ENCODE measurements around the gene FGF6.

Gene FGF6

GRCh38 chr12:4392223-4392742 lies 53.3 kb downstream of the FGF6 start:
- CTCF ChIA-PET, result interaction anchor here (1.0 kb wide), 1 partner anchor 9 kb away, joined by 4 read pairs; no protein-coding TSS in a partner anchor
- POLR2A ChIA-PET, result interaction anchor here (1.0 kb wide), 1 partner anchor 23 kb away, joined by 3 read pairs; no protein-coding TSS in a partner anchor
- Histone ChIP-seq H3K9me3 (ENCODE audit: control extremely low read depth in 1 of 5, control insufficient read depth in 4 of 5, insufficient read depth in 2 of 5, low read depth in 1 of 5, low read length in 4 of 5) (no peaks in the 10 kb centered on the region), H3K4me1 (ENCODE audit: control extremely low read depth in 1 of 4, control insufficient read depth in 4 of 4, insufficient read depth in 4 of 4, low read length in 3 of 4) (peaks cover 3 to 47% (median 20%) of the 10 kb centered on the region in 4 experiments), H3K27ac (ENCODE audit: insufficient read depth in 1 of 2, low read depth in 1 of 2, low read length in 2 of 2, poor library complexity in 1 of 2, severe bottlenecking in 2 of 2) (no peak overlapping the region), H3K4me3 (ENCODE audit: control insufficient read depth in 1 of 7, extremely low read depth in 1 of 7, insufficient read depth in 4 of 7, low read depth in 2 of 7, low read length in 6 of 7) (peak overlapping the region in 5 of 7 experiments; percentile 5 to 60 (median 39)), H3K36me3 (ENCODE audit: control insufficient read depth in 4 of 4, insufficient read depth in 4 of 4, low read length in 3 of 4) (no peaks in the 10 kb centered on the region), H3K27me3 (replicated peaks in 2 of 5; ENCODE audit: control insufficient read depth in 4 of 5, insufficient read depth in 5 of 5, low read length in 4 of 5) (no peaks in the 10 kb centered on the region)
- 11% methylated on average over 12 of the region's 15 CpGs for WGBS (ENCODE audit: insufficient coverage)
- peak; percentile 12 to 81 (median 70) for DNase-seq

GRCh38 chr12:4388662-4389061 lies 57.0 kb downstream of the FGF6 start:
- Histone ChIP-seq H3K9me3 (ENCODE audit: control extremely low read depth in 1 of 5, control insufficient read depth in 4 of 5, insufficient read depth in 2 of 5, low read depth in 1 of 5, low read length in 4 of 5) (no peaks in the 10 kb centered on the region), H3K27ac (ENCODE audit: insufficient read depth in 1 of 2, low read depth in 1 of 2, low read length in 2 of 2, poor library complexity in 1 of 2, severe bottlenecking in 2 of 2) (no peak overlapping the region), H3K4me1 (ENCODE audit: control extremely low read depth in 1 of 4, control insufficient read depth in 4 of 4, insufficient read depth in 4 of 4, low read length in 3 of 4) (peaks cover 3 to 43% (median 20%) of the 10 kb centered on the region in 4 experiments), H3K4me3 (ENCODE audit: control insufficient read depth in 1 of 7, extremely low read depth in 1 of 7, insufficient read depth in 4 of 7, low read depth in 2 of 7, low read length in 6 of 7) (no peak overlapping the region), H3K36me3 (ENCODE audit: control insufficient read depth in 4 of 4, insufficient read depth in 4 of 4, low read length in 3 of 4) (no peaks in the 10 kb centered on the region), H3K27me3 (replicated peaks in 2 of 5; ENCODE audit: control insufficient read depth in 4 of 5, insufficient read depth in 5 of 5, low read length in 4 of 5) (no peaks in the 10 kb centered on the region)
- no CpG with 5 or more reads among the region's 2 CpGs for WGBS (ENCODE audit: insufficient coverage)
- DNase-seq, result no peak
- POLR2A ChIA-PET, result no interaction called here
- CTCF ChIA-PET, result interaction anchor here (0.6 to 1.6 kb wide), 3 partner anchors 9 to 1357 kb away, joined by 3 to 5 read pairs (median 3); partner anchors contain the start of gene FGF23

- Histone ChIP-seq H3K9me3 (ENCODE audit: control extremely low read depth in 1 of 5, control insufficient read depth in 4 of 5, insufficient read depth in 2 of 5, low read depth in 1 of 5, low read length in 4 of 5) (no peaks in the 10 kb centered on the region), H3K36me3 (ENCODE audit: control insufficient read depth in 4 of 4, insufficient read depth in 4 of 4, low read length in 3 of 4) (no peaks in the 10 kb centered on the region), H3K27ac (ENCODE audit: insufficient read depth in 1 of 2, low read depth in 1 of 2, low read length in 2 of 2, poor library complexity in 1 of 2, severe bottlenecking in 2 of 2) (no peak overlapping the region), H3K4me1 (ENCODE audit: control extremely low read depth in 1 of 4, control insufficient read depth in 4 of 4, insufficient read depth in 4 of 4, low read length in 3 of 4) (peaks cover under 1 to 39% (median 17%) of the 10 kb centered on the region in 4 experiments), H3K27me3 (replicated peaks in 2 of 5; ENCODE audit: control insufficient read depth in 4 of 5, insufficient read depth in 5 of 5, low read length in 4 of 5) (no peaks in the 10 kb centered on the region), H3K4me3 (ENCODE audit: control insufficient read depth in 1 of 7, extremely low read depth in 1 of 7, insufficient read depth in 4 of 7, low read depth in 2 of 7, low read length in 6 of 7) (no peak overlapping the region)
- WGBS (ENCODE audit: insufficient coverage), result no CpG with 5 or more reads among the region's 1 CpG
- CTCF ChIA-PET, result interaction anchor here (1.6 kb wide), 1 partner anchor 29 kb away, joined by 5 read pairs; no protein-coding TSS in a partner anchor
- POLR2A ChIA-PET, result no interaction called here
- DNase-seq, result no peak
These were observed 57.6 kb downstream of the FGF6 start for GRCh38 chr12:4388032-4388431.

GRCh38 chr12:4387607-4388006 lies 58.0 kb downstream of the FGF6 start:
- H3K36me3 ChIP-seq (ENCODE audit: control insufficient read depth in 4 of 4, insufficient read depth in 4 of 4, low read length in 3 of 4), result no peaks in the 10 kb centered on the region

GRCh38 chr12:4386801-4387200 lies 58.8 kb downstream of the FGF6 start:
- Histone ChIP-seq H3K9me3 (ENCODE audit: control extremely low read depth in 1 of 5, control insufficient read depth in 4 of 5, insufficient read depth in 2 of 5, low read depth in 1 of 5, low read length in 4 of 5) (no peaks in the 10 kb centered on the region), H3K4me1 (ENCODE audit: control extremely low read depth in 1 of 4, control insufficient read depth in 4 of 4, insufficient read depth in 4 of 4, low read length in 3 of 4) (peaks cover 0 to 27% (median 5%) of the 10 kb centered on the region in 4 experiments), H3K27ac (ENCODE audit: insufficient read depth in 1 of 2, low read depth in 1 of 2, low read length in 2 of 2, poor library complexity in 1 of 2, severe bottlenecking in 2 of 2) (no peak overlapping the region), H3K4me3 (ENCODE audit: control insufficient read depth in 1 of 7, extremely low read depth in 1 of 7, insufficient read depth in 4 of 7, low read depth in 2 of 7, low read length in 6 of 7) (no peak overlapping the region), H3K36me3 (ENCODE audit: control insufficient read depth in 4 of 4, insufficient read depth in 4 of 4, low read length in 3 of 4) (no peaks in the 10 kb centered on the region), H3K27me3 (replicated peaks in 2 of 5; ENCODE audit: control insufficient read depth in 4 of 5, insufficient read depth in 5 of 5, low read length in 4 of 5) (no peaks in the 10 kb centered on the region)
- WGBS (ENCODE audit: insufficient coverage), result 96% methylated on average over 2 of the region's 4 CpGs
- DNase-seq, result no peak
- CTCF ChIA-PET, result interaction anchor here (2.4 kb wide), 1 partner anchor 34 kb away, joined by 10 read pairs; no protein-coding TSS in a partner anchor
- POLR2A ChIA-PET, result interaction anchor here (0.5 kb wide), 1 partner anchor 55 kb away, joined by 3 read pairs; no protein-coding TSS in a partner anchor

More at GRCh38 chr12:4387607-4388006, 58.0 kb downstream of the FGF6 start:
- ChIA-PET POLR2A (interaction anchor here (0.5 kb wide), 1 partner anchor 56 kb away, joined by 3 read pairs; no protein-coding TSS in a partner anchor), CTCF (interaction anchor here (1.6 kb wide), 1 partner anchor 29 kb away, joined by 5 read pairs; no protein-coding TSS in a partner anchor)
- 100% methylated on average over 1 of the region's 5 CpGs for WGBS (ENCODE audit: insufficient coverage)
- Histone ChIP-seq H3K4me3 (ENCODE audit: control insufficient read depth in 1 of 7, extremely low read depth in 1 of 7, insufficient read depth in 4 of 7, low read depth in 2 of 7, low read length in 6 of 7) (no peak overlapping the region), H3K4me1 (ENCODE audit: control extremely low read depth in 1 of 4, control insufficient read depth in 4 of 4, insufficient read depth in 4 of 4, low read length in 3 of 4) (peaks cover 0 to 35% (median 13%) of the 10 kb centered on the region in 4 experiments), H3K9me3 (ENCODE audit: control extremely low read depth in 1 of 5, control insufficient read depth in 4 of 5, insufficient read depth in 2 of 5, low read depth in 1 of 5, low read length in 4 of 5) (no peaks in the 10 kb centered on the region), H3K27me3 (replicated peaks in 2 of 5; ENCODE audit: control insufficient read depth in 4 of 5, insufficient read depth in 5 of 5, low read length in 4 of 5) (no peaks in the 10 kb centered on the region), H3K27ac (ENCODE audit: insufficient read depth in 1 of 2, low read depth in 1 of 2, low read length in 2 of 2, poor library complexity in 1 of 2, severe bottlenecking in 2 of 2) (no peak overlapping the region)
- DNase-seq, result no peak
